GM18861 (cell line): Measurements from ENCODE around the gene COL12A1.

Experiments
- ATAC-seq: cut with Tn5 transposase; IDR thresholded peaks from one replicate; pipeline ENCODE4 v1.9.1; 2021; ENCODE audit not compliant: unreplicated experiment

COL12A1 gene

GRCh38 chr6:75180864-75181263 is 25.0 kb downstream of the COL12A1 start:
- ATAC-seq = no peak

DNA sequence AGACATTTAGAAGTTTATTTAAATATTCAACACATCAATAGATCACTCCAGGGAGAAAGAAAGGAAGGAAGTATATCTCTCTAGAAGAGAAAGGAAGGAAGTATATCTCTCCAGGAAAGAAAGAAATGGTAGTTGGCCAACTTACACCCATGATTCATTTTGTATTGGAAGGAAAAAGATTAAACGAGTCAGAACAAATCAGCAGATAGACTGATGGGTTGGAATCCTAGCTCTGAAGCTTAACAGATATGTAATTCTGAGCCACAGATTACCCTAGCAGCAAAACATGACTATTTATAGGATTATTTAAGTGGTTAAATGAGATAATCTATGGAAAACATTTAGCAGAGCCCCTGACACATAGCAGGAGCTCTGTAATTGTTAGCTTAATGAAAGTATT is 27.1 kb downstream of the COL12A1 start:
- no peak for ATAC-seq

DNA sequence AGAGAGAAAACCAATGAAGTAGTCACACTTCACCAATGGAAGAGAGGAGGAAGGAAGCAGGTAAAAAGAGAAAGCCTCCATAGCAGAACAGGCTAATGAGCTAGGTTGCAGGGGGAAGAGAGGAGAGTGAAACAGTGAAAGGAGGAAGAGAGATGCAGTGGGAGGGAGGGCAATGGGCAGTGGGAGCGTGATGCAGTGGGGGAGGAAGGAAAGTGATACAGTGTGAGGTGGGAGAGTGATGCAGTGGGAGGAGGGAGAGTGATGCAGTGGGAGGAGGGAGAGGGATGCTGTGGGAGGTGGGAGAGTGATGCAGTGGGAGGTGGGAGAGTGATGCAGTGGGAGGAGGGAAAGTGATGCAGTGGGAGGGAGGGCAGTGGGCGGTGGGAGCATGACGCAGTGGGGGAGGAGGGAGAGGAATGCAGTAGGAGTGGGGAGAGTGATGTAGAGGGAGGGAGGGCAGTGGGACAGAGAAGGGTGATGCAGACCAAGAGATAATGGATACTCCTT is 29.7 kb downstream of the COL12A1 start:
- ATAC-seq = no peak

- no peak for ATAC-seq
Observed at GRCh38 chr6:75171986-75172385, 33.9 kb downstream of the COL12A1 start.

DNA sequence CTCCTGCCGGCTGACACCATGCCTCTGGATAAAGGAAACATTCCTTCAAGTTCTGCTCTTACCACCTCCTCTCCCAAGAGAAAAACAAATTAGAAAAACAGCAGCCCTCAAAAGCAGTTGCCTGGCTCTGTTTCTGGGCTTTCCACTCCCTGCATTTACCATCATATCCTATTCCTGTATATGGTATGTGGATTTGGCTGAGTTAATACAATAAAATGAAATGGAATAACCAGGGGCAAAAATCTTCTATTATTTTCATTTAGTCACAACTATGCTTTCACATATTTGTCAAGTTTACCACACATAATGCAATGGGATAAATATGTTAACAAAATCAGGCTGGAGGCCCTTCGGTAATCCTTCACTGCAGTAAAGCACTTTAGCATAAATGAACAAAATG is 34.3 kb downstream of the COL12A1 start:
- no peak for ATAC-seq

GRCh38 chr6:75170691-75171560 is 34.9 kb downstream of the COL12A1 start:
- ATAC-seq = no peak

GRCh38 chr6:75169689-75170586 is 35.9 kb downstream of the COL12A1 start:
- no peak for ATAC-seq

DNA sequence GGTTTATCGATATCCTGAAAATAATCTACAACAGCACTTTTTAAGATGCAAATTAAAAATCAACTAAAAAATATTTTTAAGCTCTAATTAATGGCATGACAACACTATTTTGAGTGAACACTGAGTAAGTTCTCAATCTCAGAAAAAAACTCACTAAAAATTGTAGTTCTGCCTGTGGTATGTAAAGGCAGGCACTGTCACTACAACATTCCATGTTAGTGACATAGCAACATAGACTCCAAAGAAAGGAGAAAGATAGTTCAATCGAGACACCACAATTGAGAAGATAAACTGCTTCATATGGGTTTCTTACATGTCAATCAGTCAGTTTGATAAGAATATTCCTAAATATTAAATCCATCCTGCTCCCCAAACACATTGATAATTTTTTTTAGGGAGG is 38.0 kb downstream of the COL12A1 start:
- no peak for ATAC-seq

DNA sequence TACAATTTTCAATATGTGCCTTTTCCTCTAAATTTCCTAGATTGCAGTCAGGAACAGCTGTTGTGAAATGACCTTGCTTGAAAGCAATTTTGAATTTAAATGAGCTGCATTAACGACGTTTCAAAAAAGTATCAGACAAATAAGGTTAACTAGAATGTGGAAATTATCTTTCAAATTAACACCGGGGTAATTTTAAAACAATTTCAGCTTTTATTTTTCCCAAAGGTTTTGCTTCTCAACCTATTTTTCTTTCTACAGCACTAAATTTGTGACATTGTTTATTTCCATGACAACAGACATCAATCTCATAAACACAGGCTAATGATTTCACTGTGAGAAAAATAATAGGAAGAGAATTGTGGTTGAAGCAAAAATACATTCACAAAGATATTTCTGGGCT is 38.5 kb downstream of the COL12A1 start:
- no peak for ATAC-seq

- no peak for ATAC-seq
Observed at GRCh38 chr6:75166773-75167172, 39.1 kb downstream of the COL12A1 start.

GRCh38 chr6:75166236-75166635 is 39.6 kb downstream of the COL12A1 start:
- ATAC-seq = no peak

DNA sequence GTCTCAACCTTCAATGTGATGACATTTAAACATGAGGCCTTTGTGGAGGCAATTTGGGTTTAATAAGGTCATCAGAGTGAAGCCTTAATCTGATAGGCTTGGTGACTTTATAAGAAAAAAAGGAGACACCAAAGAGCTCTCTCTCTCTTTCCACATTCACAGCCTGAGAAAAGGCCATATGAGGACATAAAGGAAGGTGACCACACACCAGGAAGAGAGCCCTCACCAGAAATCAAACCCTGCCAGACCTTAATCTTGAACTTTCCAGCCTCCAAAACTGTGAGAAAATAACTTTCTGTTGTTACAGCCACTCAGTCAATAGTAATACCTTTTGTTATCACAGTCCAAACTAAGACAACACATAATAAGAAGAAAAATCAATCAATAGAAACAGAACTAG is 47.7 kb downstream of the COL12A1 start:
- ATAC-seq = no peak

DNA sequence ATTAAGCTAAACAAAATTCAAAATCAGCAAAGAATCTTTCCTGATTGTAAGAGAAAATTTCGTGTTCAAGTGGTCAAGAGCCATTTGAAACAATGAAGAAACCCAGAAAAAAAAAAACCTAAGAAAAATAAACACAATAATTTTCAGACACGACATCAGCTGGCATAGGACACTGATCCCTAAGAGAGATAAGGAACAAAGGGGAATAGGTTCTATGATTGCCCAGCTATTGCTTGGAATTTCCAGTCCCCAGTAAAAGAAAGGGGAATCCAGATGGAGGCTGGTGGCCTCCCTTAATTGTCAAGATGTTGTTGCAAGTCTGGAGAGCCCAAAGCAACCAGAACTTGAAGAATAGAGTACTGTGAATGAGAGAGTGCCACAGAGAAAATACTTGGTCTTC is 48.5 kb downstream of the COL12A1 start:
- ATAC-seq = no peak

GRCh38 chr6:75156186-75156878 is 49.5 kb downstream of the COL12A1 start:
- ATAC-seq = no peak

GRCh38 chr6:75155631-75156030 is 50.2 kb downstream of the COL12A1 start:
- no peak for ATAC-seq

GRCh38 chr6:75154973-75155372 is 50.9 kb downstream of the COL12A1 start:
- ATAC-seq = no peak

GRCh38 chr6:75150685-75151412 is 55.0 kb downstream of the COL12A1 start:
- ATAC-seq = no peak

GRCh38 chr6:75149696-75150095 is 56.2 kb downstream of the COL12A1 start:
- ATAC-seq = no peak

DNA sequence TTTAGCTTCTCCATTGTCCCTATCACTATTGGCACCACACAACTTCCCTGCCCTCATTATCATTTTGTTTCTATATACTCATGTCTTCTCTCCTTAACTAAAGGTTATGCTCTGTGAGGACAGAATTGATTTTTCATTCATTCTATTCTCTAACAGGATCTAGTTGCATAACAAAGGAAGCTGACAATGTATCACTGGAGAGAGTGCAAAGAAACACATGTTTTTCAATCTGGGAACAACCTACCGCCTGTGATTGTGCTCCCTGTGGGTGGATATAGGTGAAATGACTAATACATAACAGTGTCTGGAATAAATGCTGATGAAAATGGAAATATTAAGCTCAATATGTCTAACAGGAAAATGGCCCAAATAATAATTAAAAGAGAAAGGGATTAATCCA is 56.6 kb downstream of the COL12A1 start:
- ATAC-seq = no peak

GRCh38 chr6:75147512-75147911 is 58.3 kb downstream of the COL12A1 start:
- peak; percentile 90 for ATAC-seq

GRCh38 chr6:75145976-75146375 is 59.9 kb downstream of the COL12A1 start:
- ATAC-seq = no peak
